GM21447 (cell line): ENCODE measurements around the gene SPTSSB.

ENCODE experiments used
- ATAC-seq: cut with Tn5 transposase; IDR thresholded peaks from one replicate; pipeline ENCODE4 v1.9.1; 2021; ENCODE audit not compliant: unreplicated experiment

SPTSSB gene

GRCh38 chr3:161342629-161343028 is 28.7 kb downstream of the SPTSSB start:
- no peak for ATAC-seq

- no peak for ATAC-seq
These were observed 31.5 kb downstream of the SPTSSB start for GRCh38 chr3:161339517-161340500.

GRCh38 chr3:161337311-161337710 is 34.0 kb downstream of the SPTSSB start:
- ATAC-seq = no peak

GRCh38 chr3:161336661-161337060 is 34.7 kb downstream of the SPTSSB start:
- no peak for ATAC-seq

GRCh38 chr3:161333696-161334095 is 37.6 kb downstream of the SPTSSB start:
- no peak for ATAC-seq

- no peak for ATAC-seq
These were observed 38.5 kb downstream of the SPTSSB start for GRCh38 chr3:161332792-161333191.

- no peak for ATAC-seq
These were observed 46.3 kb downstream of the SPTSSB start for GRCh38 chr3:161325059-161325458.

- ATAC-seq = no peak
These were observed 47.2 kb downstream of the SPTSSB start for GRCh38 chr3:161323926-161324621.

- no peak for ATAC-seq
These were observed 48.3 kb downstream of the SPTSSB start for GRCh38 chr3:161322781-161323568.

GRCh38 chr3:161320837-161321236 is 50.5 kb downstream of the SPTSSB start:
- no peak for ATAC-seq

- ATAC-seq = no peak
These were observed 51.5 kb downstream of the SPTSSB start for GRCh38 chr3:161319867-161320266.

- ATAC-seq = no peak
These were observed 54.2 kb downstream of the SPTSSB start for GRCh38 chr3:161317077-161317476.

- no peak for ATAC-seq
These were observed 55.2 kb downstream of the SPTSSB start for GRCh38 chr3:161316006-161316689.

GRCh38 chr3:161314836-161315395 is 56.4 kb downstream of the SPTSSB start:
- peak; percentile 58 for ATAC-seq

GRCh38 chr3:161310649-161311423 is 60.5 kb downstream of the SPTSSB start:
- peak; percentile 80 for ATAC-seq

- ATAC-seq = no peak
These were observed 66.0 kb downstream of the SPTSSB start for GRCh38 chr3:161305095-161305991.

- ATAC-seq = no peak
These were observed 74.5 kb downstream of the SPTSSB start for GRCh38 chr3:161296814-161297213.

GRCh38 chr3:161295325-161295724 is 76.0 kb downstream of the SPTSSB start:
- no peak for ATAC-seq
